Islet of Langerhans (tissue), 1 donor: Measurements from ENCODE around the gene TK2.
"Not testable (repeated sequence)": the region's sequence is repeated elsewhere in the genome, so short reads cannot be mapped to it uniquely, and the experiment has no call there.

Experiments
- FAIRE-seq: peaks from one replicate; lab custom pipeline; 2011; peaks lifted over from hg19 to GRCh38; lab: Jason Lieb, UNC

TK2 gene

GRCh38 chr16:66549284-66550131 lies at the start of gene TK2:
Gene TK2, minus strand, starts transcription at chr16:66550122. Its CDS starts 61 bp downstream, at chr16:66550061.
- no peak for FAIRE-seq

GRCh38 chr16:66598111-66598510 lies 48.2 kb upstream of the TK2 start:
- no peak for FAIRE-seq

GRCh38 chr16:66596986-66597848 lies 47.3 kb upstream of the TK2 start:
- FAIRE-seq = no peak

- not testable (repeated sequence) for FAIRE-seq
These were observed 46.6 kb upstream of the TK2 start for GRCh38 chr16:66596559-66596958.

GRCh38 chr16:66594739-66595138 lies 44.8 kb upstream of the TK2 start:
- FAIRE-seq = no peak

GRCh38 chr16:66592814-66593213 lies 42.9 kb upstream of the TK2 start:
- no peak for FAIRE-seq

- no peak for FAIRE-seq
These were observed 42.3 kb upstream of the TK2 start for GRCh38 chr16:66592241-66592640.

- FAIRE-seq = no peak
These were observed 41.1 kb upstream of the TK2 start for GRCh38 chr16:66591018-66591417.

- no peak for FAIRE-seq
These were observed 40.4 kb upstream of the TK2 start for GRCh38 chr16:66590322-66590721.

- FAIRE-seq = no peak
These were observed 39.2 kb upstream of the TK2 start for GRCh38 chr16:66588981-66589713.

- no peak for FAIRE-seq
These were observed 38.1 kb upstream of the TK2 start for GRCh38 chr16:66587881-66588600.

- no peak for FAIRE-seq
These were observed 35.7 kb upstream of the TK2 start for GRCh38 chr16:66585481-66586239.

GRCh38 chr16:66581246-66581952 lies 31.5 kb upstream of the TK2 start:
- no peak for FAIRE-seq

GRCh38 chr16:66580605-66581209 lies 30.8 kb upstream of the TK2 start:
- FAIRE-seq = no peak

- FAIRE-seq = no peak
These were observed 29.0 kb upstream of the TK2 start, which contains the start of gene CMTM2 for GRCh38 chr16:66578651-66579531. Gene CMTM2, plus strand, starts transcription at chr16:66579463. Its CDS starts 145 bp downstream, at chr16:66579608.

- no peak for FAIRE-seq
These were observed 26.4 kb upstream of the TK2 start for GRCh38 chr16:66576296-66576695.

GRCh38 chr16:66575060-66575459 lies 25.1 kb upstream of the TK2 start:
- no peak for FAIRE-seq

- no peak for FAIRE-seq
These were observed 24.6 kb upstream of the TK2 start for GRCh38 chr16:66574531-66574930.

- FAIRE-seq = no peak
These were observed 24.2 kb upstream of the TK2 start for GRCh38 chr16:66574081-66574480.
